Measurements from ENCODE around the gene SIPA1L3.

Gene SIPA1L3

DNA sequence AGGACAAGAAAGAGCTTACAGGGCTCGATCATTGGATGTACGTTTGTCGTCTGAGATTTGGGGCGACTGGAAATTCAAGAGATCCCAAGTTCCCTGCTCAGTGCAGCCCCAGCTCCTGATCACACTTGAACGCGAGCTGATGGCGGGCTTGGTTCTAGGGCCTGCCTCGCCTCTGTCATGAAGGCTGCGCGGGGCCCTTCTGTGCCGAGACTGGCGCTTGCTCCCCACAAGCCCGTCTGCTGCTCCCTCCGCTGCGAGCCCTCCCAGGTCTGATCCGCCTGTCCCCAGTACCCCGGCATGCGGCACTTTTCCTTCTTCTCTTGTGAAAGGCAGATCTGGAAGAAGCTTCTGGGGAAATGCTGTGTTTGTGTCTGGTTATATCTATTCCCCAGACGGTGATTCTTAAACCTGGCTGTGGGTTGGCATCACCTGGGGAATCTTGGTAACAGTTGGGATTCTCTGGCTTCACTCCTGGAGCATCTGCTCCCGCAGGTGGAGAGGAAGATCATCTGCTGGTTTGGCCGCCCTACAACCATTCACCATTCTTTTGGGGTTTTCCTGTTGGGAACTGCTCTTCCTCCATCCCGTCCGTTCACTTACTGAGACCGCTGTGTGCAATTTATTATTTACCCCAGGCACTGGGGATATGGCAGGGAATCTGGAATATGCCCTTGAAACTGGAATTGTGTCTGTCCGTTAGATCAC lies 43.6 kb downstream of the SIPA1L3 start:
- DNase-seq, result no peak

DNA sequence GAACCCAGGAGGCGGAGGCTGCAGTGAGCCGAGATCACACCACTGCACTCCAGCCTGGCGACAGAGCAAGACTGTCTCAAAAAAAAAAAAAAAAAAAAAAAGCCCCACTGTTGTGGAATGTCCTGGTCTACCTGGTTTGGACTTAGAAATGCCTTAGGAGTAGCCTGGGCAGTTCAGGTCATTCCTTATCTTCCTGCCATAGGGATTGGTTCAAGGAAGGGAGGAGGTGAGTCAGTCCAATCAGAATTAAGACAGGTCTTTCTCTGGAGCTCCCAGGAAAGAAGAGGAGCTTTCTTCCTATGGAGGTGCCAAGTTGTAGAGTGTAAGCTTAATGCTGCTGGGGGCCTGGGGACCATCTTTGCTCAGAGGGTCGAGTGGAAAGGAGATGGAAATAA lies 44.8 kb downstream of the SIPA1L3 start:
- DNase-seq, result no peak

DNA sequence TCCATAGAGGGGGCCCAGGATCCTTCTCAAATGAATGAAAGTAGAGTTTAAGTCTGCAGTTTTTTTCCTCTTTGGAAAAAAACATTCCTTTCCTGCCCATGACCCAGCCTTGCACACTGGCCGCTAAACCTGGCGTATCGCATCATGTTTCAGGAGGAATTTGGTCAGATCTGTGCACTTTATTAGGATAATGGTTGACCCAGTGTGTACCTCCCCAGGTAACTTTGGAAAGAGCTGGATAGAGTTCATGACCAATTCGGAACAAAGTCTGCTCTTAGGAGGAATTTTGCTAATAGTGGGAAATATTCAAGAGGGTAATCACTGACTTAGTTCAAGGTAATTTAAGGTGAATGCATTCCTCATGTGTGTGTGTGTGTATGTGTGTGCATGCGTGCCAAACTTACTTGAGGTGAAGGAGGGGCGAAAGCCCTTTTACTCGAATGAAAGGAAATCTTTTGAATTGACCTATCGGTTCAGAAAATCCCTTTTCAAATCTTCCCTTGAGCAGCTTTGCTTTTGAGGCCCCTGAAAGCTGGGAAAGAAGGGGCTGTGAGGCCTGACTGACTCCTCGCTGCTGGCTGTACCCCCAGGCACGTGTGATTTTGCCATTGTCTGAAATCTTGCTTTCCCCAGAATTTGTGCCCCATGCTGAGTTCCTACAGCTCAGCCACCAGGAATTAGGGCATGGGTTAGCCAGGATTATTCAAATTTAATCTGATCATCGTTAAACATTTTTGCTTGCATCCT lies 46.3 kb downstream of the SIPA1L3 start:
- DNase-seq, result no peak

DNA sequence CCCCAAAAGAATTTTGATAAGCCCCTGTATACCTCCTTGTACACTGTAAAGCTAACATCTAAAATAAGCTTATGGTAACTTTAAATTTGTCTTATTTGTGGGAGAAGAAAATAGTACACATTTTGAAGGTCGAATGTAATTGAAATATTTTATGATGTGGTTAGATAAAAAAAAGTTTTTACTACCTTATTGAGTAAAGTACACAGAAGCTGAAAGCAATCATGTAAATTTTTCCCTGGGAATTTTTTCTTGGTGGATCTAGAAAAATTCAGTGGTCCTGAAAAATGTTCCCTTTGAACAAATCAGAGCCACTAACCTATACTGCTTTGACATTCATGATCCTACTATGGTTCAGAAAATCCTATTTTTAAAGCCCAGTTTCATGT lies 46.9 kb downstream of the SIPA1L3 start:
- no peak for DNase-seq

DNA sequence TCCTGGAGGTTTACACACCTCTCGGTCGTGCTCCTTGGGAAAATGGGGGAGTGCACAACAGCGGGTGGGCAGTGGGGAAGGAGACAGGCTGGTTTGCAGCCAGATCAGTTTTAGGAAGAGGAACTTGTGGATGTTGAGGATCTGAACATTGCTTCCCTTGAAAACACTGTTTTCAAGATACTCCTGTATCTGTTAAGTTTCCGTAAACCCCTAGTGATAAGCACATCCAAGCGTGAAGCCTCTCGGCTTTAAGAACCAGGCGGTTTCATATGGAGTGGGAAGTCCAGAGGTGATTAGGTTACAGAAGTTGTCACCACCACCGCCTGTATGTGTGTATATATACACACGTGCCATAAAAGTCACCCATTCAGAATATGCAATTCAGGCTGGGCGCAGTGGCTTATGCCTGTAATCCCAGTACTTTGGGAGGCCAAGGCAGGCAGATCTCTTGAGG lies 47.4 kb downstream of the SIPA1L3 start:
- no peak for DNase-seq

DNA sequence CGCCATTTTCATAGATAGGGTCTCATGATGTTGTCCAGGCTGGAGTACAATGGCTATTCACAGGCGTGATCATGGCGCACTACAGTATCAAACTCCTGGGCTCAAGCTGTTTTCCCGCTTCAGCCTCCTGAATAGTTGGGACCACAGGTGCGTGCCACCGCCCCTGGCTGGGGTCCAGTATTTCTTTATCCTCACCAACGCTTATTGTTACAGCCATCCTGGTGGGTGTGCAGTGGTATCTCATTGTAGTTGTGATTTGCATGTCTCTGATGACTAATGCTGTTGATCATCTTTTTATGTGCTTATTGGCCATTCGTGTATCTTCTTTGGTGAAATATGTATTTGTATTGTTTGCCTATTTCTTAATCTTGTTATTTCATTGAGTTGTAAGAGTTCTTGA lies 49.0 kb downstream of the SIPA1L3 start:
- DNase-seq, result no peak

DNA sequence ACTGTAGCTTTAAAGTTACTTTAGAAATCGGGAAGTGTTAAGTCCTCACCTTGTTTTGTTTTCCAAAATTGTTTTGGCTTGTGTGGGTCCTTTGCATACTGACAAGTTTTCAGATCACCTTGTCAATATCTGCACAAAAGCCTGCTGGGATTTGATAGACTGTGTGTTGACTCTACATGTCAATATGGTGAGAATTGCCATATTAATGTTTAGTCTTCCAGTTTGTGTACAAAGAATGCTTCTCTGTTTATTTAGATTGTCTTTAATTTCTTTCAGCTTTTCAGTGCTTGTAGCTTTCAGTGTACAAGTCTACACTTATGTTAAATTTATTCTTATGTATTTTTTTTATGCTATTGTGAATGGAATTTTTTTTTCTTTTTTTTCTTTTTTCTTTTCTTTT lies 50.2 kb downstream of the SIPA1L3 start:
- no peak for DNase-seq

DNA sequence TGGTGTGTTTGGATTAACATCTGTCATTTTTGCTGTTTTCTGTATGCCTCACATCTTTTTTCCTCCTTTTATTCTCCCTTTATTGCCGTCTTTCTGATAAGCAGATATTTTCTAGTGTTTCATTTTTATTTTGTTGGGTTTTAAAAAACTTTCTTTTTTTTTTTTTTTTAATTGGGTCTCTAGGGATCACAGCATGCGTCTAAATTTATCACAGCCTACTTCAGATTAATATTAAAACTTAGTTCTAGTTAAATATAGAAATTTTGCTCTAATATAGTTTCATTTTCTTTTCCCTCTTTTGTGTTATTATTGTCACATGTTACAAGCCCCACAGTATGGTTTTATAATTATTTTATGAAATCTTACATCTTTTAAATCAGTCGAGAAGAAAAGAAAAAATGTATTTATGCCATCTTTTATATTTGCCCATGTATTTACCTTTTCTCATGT lies 52.7 kb downstream of the SIPA1L3 start:
- DNase-seq, result no peak

DNA sequence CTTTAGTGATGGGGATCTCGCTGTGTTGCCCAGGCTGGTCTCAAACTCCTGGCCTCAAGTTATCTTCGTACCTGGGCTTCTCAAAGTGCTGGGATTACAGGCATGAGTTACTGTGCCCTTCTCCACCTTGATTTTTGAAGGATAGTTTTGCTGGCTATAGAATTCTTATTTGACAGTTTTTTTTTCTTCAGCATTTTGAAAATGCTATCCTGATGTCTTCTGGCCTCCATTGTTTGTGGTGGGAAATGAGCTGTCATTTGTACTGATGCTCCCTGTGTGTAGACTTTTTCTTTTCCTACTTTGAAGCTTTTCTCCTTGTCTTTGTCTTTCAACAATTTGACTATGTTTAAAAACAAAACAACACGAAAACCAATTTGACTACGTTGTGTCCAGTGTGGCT lies 54.2 kb downstream of the SIPA1L3 start:
- DNase-seq, result no peak

DNA sequence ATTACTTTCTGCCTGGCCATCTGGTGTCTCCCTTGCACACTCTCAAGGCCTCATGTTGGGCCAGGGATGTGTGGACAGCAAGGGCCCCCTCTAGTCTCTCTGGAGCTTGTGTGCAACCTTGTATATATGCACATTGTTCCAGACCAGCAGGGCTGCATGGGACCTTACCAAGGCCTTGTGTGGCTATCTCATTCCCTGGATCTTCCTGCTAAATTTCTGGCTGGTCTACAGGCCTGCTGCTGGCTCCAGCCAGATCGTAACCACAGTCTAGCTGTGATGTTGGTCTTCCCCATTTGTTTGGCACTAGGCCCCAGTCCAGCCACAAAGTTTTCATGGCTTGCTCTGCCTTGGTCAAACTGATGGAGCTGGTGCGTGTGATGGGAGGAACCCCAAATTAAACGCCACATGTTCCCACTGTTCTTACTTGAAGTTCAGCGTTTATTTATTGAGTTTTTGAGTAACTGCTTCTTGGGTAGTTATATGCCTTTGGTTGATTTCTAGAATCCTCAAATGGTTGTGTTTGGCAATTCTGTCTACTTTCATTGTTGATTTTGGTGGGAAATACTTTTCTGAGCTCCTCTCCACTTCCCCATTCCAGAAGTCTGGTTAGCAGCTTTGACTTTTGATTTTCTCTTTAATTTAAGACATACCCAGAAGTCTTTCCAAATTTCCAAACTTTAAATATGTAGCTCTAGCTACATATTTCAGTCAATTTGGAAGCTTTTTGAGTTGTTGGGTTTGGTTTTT lies 56.4 kb downstream of the SIPA1L3 start:
- DNase-seq, result no peak

DNA sequence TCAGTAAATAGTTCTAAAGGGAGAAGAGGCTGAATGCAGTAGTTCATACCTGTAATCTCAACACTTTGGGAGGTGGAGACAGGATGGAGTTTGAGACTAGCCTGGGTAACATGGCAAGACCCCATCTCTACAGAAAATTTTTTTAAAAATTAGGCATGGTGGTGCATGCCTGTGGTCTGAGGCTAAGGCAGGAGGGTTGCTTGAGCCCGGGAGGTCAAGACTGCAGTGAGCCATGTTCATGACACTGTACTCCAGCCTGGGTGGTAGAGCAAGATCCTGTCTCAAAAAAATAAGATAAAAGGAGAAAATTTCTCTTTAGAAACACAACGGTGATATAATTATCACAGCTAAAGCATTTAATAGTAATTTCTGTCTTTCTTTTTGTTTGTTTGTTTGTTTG lies 57.1 kb downstream of the SIPA1L3 start:
- no peak for DNase-seq

DNA sequence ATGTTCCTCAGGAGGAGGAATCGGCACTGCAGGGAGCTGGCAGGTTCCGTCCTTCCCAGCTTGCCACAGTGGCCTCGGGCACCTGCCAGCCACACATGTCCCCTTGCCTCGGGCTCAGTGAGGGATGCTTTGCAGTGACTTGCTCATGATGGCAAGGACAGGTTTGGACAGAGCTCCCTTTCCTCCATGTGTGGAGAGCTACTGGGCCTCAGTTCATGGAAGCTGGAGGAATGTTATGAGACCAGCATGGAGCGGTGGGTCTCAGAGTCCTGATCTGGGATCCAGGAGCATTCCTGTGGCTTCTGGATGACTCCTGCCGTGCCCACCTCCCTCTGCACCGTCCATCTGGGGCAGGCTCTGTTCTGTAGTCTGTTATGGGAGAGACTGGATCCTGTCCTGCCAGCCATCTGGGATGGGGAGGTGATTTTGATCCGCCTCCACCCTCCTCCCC lies 59.2 kb downstream of the SIPA1L3 start:
- DNase-seq, result no peak

DNA sequence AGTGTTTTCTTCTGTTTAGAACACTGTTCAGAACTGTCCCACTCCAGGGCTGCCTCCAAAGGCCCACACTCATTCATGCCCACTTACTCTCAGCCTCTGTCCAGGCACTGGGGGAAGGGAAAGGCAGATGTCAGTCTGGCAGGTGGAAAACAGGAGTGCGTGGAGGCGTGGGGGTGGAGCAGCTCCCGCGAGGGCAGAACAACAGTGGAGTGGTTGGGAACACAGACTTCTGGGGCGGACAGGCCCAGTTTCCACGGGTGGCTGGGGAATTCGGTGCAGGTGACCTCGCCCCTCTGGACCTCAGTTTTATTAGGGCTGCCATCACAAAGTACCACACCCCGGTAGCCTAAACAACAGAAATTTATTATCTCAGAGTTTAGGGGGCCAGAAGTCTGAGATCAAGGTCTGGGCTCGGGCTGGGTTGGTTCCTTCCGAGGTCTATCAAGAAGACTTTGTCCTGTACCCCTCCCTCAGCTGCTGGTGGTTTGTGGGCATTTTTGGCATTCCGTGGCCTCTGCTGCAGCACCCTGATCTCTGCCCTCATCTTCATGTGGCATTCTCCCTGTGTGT lies 59.7 kb downstream of the SIPA1L3 start:
- DNase-seq, result no peak

DNA sequence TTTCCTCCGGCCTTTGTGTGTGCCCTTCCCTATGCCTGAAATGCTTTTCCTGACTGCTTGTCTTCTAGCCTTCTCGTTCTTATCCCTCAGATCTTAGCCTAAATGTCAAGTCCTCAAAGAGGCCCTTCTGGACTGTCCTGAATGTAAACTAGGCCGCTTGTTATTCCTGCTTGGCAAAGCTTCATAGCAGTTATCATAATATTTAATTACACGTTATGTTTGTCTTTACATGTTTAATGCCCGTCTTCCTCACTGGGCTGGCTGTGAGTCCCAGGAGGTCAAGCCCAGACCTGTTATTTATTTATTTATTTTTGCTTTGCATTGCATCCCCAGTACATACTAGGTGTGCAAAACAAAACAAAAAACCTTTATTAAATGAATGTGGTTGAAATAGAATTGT lies 62.7 kb downstream of the SIPA1L3 start:
- DNase-seq, result no peak

DNA sequence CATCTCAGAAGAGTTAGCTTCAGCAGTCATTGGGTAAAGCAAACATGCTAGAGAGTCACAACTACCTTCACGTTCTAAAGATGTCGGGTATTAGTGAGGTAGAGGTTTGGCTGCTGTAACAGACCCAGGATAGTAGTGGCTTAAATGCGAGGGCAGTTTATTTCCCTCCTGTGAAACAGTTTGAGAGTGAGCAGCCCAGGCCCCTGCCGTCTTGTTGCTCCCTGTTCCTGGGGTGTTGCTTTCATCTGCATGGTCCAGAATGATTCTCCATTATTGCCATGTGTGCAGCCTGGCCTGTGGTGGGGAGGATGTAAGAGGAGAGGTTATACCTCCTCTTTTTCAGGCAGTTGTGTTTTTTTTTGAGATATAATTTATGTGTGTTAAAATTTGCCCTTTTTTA lies 63.7 kb downstream of the SIPA1L3 start:
- no peak for DNase-seq

DNA sequence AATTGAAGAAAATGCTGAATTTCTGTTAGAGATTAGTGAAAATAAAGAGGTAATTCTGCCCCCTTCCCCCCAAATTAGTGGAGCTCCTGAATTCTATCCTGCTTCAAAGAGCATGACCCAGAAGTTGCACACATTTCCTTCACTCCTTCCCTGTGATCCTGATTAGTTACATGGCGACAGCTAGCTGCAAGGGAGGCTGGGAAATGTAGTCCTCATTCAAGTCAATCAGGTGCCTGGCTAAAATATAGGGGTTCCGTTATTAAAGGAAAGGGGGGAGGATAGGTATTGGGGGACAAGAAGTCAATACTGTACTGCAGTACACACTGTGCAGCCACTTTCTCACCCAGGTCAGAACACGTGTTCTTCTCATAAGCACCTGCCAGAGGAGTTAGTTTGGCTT lies 65.8 kb downstream of the SIPA1L3 start:
- DNase-seq, result no peak

DNA sequence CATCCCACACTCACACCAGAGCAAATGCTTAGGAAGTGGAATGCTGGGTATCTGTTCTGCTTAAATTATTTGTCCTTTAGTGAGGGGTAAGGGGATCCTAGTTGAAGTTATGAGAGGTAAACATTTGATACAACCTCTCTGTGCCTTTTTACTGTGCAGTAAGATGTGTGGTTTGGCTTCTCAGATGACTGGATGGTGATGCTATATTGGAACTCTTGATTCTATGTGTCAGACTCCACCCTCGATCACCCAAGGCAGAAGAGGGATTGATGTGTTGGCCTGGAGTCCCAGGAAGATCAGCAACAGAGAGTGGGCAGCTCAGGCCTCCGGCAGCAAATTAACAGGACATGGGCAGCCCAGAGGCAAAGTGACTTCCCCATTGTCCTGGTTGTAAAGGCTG lies 66.7 kb downstream of the SIPA1L3 start:
- DNase-seq, result no peak

DNA sequence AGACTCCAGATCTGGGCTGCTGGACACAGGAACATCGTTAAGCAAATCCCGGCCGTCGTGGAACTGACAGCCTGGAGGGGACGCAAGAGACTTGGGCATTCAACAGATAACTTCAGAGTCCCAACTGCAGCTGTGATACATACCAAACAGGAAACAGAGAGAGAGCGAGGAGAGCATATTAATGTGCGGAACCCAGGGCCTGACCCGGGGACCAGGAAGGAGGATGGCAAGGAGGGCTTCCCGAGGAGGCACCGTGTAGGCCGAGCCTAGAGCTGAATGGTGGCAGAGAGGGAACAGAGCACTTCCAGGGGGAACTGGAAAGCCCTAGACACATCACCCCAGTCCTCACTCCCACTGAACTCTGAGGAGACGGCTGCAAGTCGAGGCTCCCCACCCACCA lies 68.1 kb downstream of the SIPA1L3 start:
- DNase-seq, result no peak

DNA sequence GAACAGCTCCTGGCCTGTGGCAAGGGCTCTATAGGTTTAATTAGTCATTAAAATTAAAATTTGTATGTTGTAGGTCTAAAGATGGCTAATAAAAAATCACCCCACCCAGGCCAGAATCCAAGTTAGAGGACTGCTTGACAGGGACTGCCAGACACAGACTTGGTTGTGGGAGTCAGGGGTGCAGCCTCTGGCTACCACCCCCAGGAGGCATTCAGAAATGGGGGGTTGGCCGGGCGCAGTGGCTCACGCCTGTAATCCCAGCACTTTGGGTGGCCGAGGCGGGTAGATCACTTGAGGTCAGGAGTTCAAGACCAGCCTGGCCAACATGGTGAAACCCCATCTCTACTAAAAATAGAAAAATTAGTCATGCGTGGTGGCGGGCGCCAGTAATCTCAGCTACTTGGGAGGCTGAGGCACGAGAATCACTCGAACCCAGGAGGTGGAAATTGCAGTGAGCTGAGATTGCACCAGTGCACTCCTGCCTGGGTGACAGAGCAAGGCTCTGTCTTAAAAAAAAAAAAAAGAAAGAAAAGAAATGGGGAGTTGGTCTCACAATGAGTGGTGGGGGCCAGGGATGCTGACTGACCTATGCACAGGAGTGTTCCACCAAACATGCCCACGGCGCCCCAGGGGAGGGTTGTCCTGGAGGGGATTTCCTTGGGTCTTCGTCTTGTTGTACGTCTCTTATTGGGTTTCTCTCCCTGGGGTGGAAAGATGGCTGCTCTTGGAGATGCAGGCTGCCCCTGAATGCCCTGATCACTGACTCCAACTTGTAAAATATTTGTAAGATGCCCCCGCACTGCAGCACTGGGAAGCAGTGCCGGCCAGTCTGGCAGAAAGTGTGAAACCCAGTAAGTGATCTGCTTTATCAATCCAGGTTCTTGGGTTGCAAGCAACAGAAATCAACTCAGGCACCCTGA lies 68.8 kb downstream of the SIPA1L3 start:
- DNase-seq, result no peak

DNA sequence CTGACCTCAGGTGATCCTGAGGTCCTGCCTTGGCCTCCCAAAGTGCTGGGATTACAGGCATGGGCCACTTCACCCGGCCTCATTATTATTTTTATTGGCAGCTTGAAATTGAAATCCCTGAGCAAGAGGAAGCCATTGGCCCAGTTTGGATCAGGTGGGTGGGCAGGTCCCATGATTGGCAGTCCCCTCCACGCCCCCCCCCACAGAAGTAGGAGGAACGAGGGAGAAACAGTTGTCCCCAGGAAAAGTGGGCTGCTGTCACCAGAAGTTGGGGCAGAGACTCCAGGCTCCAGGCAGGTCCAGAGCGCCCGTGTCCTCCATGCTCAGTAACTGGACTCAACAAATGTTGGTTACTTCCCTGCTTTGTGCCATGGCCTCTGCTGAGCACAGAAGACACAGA lies 70.4 kb downstream of the SIPA1L3 start:
- no peak for DNase-seq

DNA sequence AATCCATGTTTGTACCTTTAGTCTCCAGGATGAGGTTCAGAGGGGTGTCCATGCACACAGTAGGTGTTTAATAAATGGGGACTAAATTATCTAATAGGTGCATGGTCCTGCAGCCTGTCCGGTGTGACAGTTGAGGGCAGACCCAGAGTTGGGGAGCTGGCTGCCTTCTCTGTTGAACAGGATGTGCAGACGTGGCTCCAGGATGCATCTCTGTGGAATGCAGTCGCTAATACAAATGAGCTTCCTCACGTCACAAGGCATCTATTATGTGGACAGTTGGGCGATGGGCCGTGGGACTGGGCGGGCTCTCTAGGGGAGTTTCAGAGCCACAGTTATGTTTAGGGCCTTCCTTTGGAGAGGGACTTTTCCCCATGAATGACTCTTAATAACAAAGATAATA lies 71.0 kb downstream of the SIPA1L3 start:
- DNase-seq, result no peak

DNA sequence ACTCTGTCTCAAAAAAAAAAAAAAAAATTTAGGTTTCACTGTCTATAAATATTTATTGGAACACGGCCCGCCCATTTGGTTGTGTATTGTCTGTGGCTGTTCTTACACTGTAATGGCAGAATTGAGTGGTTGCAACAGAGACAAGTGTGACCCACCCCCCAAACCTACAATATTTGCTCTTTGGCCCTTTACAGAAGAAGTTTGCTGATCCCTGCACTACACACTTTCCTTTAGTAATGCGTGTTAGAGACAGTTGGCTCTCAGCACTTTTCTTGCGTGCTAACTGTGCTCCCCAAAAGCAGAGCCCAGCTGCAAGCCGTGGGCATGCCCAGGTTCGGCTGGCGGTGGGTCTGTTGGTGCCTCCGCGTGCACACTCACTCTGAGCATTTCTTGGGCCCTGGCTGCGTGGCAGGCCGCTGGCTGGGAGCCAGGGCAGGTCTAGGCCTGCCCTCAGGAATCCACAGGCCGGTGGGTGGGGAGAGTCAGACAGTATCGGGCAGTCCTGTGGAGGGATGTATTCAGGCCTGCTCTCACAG lies 72.6 kb downstream of the SIPA1L3 start:
- no peak for DNase-seq

All from GDM1 (cell line).